Mucosa of stomach (tissue), 1 donor: ENCODE data around the gene CH25H.

Experiments used
- H3K27me3 ChIP-seq: one replicate; pipeline ENCODE4 v1.7.0; 2013; ENCODE audit warnings: mild to moderate bottlenecking, low read length; ENCODE audit not compliant: control insufficient read depth, insufficient read depth
- H3K36me3 ChIP-seq: one replicate; pipeline ENCODE4 v1.7.0; 2013; ENCODE audit warnings: low read length; ENCODE audit not compliant: control insufficient read depth, insufficient read depth
- H3K4me1 ChIP-seq: one replicate; pipeline ENCODE4 v1.7.0; 2013; ENCODE audit warnings: mild to moderate bottlenecking, low read length; ENCODE audit not compliant: control insufficient read depth, insufficient read depth
- H3K4me3 ChIP-seq: one replicate; pipeline ENCODE4 v1.7.0; 2013; ENCODE audit warnings: low read length
- H3K9ac ChIP-seq: one replicate; pipeline ENCODE4 v1.7.0; 2013; ENCODE audit warnings: mild to moderate bottlenecking, low read length, moderate library complexity
- H3K9me3 ChIP-seq: one replicate; pipeline ENCODE4 v1.7.0; 2013; ENCODE audit warnings: mild to moderate bottlenecking, low read length, moderate library complexity; ENCODE audit not compliant: control insufficient read depth
- donor health status: Pancreatic carcinoma.

CH25H gene

GRCh38 chr10:89226891-89227290, 19.8 kb upstream of the CH25H start:
- Histone ChIP-seq H3K36me3 (no peaks in the 10 kb centered on the region), H3K4me1 (peaks cover 7% of the 10 kb centered on the region), H3K9me3 (no peaks in the 10 kb centered on the region), H3K9ac (no peak overlapping the region), H3K4me3 (no peak overlapping the region), H3K27me3 (no peaks in the 10 kb centered on the region)

DNA sequence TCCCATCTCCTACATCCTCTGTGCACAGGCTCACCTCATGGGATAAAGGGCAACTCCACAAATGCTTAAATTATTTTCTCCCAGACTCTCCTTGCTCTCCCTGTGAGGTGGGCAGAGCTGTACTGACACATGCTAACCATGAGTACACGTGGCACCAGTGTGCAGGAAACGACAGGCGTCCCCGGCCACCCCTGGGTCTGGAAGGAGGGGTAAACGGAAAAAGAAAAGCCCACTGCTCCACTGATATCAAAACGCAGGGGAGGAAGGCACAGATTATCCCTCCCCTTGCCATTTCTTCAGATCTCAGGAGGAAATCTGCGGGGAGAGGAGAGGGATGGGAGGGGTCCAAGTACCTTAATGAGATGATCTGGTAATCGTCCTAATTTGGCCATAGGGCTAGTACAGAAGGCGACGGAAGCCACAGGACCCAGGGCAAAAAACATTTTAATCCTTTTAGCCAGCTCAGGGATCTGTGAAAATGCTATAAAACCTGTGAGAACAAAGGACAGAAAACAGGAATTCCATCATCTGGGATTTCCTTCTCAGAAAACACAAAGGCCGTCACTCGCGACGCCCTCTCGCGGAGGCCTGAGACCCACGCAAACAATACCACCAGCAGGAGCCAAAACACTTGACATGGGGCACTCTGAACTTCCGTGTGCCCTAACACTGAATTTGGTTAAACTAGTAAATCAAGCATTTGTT, 17.8 kb upstream of the CH25H start:
- Histone ChIP-seq H3K36me3 (no peaks in the 10 kb centered on the region), H3K9ac (no peak overlapping the region)

DNA sequence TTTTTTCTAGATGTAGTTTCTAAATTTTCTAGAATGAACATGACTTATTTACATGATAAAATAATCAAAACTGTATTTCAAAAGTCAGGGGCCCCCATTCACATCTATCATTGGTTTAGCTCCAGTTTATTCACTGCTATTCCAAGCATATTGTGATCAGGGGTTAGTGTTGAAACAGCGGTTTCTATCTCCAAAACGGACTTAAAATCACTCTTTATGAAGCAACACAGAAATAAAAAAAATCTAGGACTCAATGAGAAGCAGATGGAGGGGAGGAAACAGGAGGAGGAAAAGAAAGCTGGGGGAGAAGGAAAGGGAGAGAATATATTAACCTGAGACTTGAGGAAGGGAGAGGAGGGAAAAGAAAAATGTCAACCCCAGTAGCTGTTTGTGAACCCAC, 14.8 kb upstream of the CH25H start:
- H3K27me3 ChIP-seq = no peaks in the 10 kb centered on the region
- peaks cover 12% of the 10 kb centered on the region for H3K4me1 ChIP-seq
- no peak overlapping the region for H3K9ac ChIP-seq
- no peak overlapping the region for H3K4me3 ChIP-seq
- H3K36me3 ChIP-seq = no peaks in the 10 kb centered on the region
- no peaks in the 10 kb centered on the region for H3K9me3 ChIP-seq

More for the DNA sequence above, 17.8 kb upstream of the CH25H start:
- no peaks in the 10 kb centered on the region for H3K9me3 ChIP-seq
- no peak overlapping the region for H3K4me3 ChIP-seq
- peaks cover 7% of the 10 kb centered on the region for H3K4me1 ChIP-seq
- H3K27me3 ChIP-seq = no peaks in the 10 kb centered on the region

DNA sequence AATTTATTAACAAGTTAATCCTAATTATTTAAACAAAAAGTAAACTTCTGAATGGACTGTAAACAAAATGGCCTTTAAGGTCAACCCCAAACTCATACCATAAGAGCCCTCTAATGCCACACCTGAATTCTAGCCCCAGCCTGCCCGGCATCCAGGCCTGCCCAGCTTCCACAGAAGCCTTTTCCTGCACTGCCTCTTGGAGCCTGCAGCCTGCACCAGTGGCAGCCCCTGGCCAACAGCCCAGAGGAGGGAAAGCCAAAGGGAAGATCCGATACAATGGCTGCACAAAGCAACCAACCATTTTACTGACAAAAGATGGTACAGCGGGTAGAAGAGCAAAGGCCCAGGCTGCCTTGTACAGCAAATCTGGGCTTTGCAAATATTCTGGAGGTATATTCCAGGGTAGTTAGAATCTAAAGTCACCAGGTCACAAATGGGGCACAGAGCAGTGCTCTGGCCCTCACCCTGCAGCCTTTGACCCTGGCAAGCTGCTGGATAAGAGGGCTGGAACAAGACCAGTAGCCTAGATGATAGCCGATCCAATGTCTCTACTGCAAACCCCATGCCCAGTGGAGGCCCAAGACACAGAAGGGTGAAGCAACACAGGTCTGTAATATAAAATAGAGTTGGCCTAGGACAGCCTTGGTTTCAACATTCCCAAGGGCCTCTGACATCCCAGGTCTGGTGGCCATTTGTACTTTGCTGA, 12.5 kb upstream of the CH25H start:
- no peak overlapping the region for H3K9ac ChIP-seq
- H3K4me1 ChIP-seq = peaks cover 5% of the 10 kb centered on the region
- no peaks in the 10 kb centered on the region for H3K9me3 ChIP-seq
- H3K36me3 ChIP-seq = no peaks in the 10 kb centered on the region
- H3K27me3 ChIP-seq = no peaks in the 10 kb centered on the region
- H3K4me3 ChIP-seq = no peak overlapping the region

GRCh38 chr10:89217057-89217990, 10.2 kb upstream of the CH25H start:
- H3K27me3 ChIP-seq = no peaks in the 10 kb centered on the region
- peaks cover 5% of the 10 kb centered on the region for H3K4me1 ChIP-seq
- H3K9ac ChIP-seq = no peak overlapping the region
- H3K9me3 ChIP-seq = no peaks in the 10 kb centered on the region
- H3K4me3 ChIP-seq = no peak overlapping the region
- H3K36me3 ChIP-seq = no peaks in the 10 kb centered on the region

- Histone ChIP-seq H3K36me3 (no peaks in the 10 kb centered on the region), H3K9me3 (no peaks in the 10 kb centered on the region), H3K4me3 (no peak overlapping the region), H3K9ac (no peak overlapping the region), H3K4me1 (peaks cover 5% of the 10 kb centered on the region), H3K27me3 (peaks cover 1% of the 10 kb centered on the region)
Measured at GRCh38 chr10:89216056-89216455, 8.9 kb upstream of the CH25H start.

DNA sequence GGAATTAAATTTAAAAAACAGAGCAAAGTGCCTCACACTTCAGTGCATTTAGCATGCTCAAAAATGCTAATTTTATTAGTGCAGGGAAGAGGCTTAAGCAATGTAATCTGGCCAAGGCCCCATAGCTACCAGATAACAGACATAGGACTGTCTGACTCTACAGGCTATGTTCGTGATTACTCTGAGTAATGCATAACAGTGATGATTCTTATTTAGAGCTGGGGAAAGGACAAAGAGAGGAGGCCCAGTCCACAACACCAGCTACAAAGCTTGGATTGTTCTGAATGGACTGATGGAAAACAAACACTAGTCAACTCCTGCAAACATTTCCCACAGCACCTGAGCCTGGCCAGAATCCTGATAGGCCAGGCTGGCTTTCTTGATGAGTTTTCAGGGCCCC, 8.4 kb upstream of the CH25H start:
- Histone ChIP-seq H3K27me3 (peaks cover 7% of the 10 kb centered on the region), H3K36me3 (no peaks in the 10 kb centered on the region), H3K9me3 (no peaks in the 10 kb centered on the region), H3K9ac (no peak overlapping the region), H3K4me1 (peaks cover 5% of the 10 kb centered on the region), H3K4me3 (no peak overlapping the region)

- peaks cover 5% of the 10 kb centered on the region for H3K4me1 ChIP-seq
- H3K4me3 ChIP-seq = no peak overlapping the region
- peaks cover 15% of the 10 kb centered on the region for H3K27me3 ChIP-seq
- H3K9me3 ChIP-seq = no peaks in the 10 kb centered on the region
- H3K9ac ChIP-seq = no peak overlapping the region
- no peaks in the 10 kb centered on the region for H3K36me3 ChIP-seq
Measured at GRCh38 chr10:89214566-89215165, 7.5 kb upstream of the CH25H start.

- no peak overlapping the region for H3K9ac ChIP-seq
- H3K27me3 ChIP-seq = peaks cover 26% of the 10 kb centered on the region
- no peaks in the 10 kb centered on the region for H3K9me3 ChIP-seq
- peaks cover 8% of the 10 kb centered on the region for H3K4me1 ChIP-seq
- no peak overlapping the region for H3K4me3 ChIP-seq
- no peaks in the 10 kb centered on the region for H3K36me3 ChIP-seq
Measured at GRCh38 chr10:89213191-89213808, 6.2 kb upstream of the CH25H start.

DNA sequence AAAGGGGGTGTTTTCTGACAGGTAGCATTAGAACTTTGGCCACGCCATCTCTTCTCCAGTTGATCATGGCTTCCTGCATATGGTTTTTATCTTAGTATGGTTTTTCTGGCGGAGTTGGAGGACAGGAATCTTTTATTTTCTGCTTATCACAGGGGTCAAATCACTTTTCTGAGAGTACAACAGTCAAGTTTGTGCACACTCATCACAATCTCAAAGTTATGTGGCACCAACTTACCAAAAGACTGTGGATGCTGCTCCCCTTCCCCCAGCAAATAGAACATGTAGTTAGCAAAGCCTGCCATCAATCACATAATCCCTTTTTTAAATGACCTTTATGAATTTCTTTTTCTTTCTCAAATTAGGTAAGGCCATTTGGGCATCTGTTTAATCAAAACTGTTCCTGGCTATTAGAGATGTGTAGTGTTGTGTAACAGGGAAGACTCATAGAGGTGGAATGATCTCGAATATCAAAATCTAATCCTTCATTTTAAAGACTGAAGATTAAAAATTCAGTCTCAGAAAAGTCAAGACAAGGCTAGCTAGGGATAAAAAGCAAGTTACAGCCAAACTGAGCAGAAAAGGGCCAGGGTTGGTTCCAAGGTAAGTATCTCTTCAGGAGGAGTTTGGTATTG, 3.8 kb upstream of the CH25H start:
- Histone ChIP-seq H3K4me3 (no peak overlapping the region), H3K9ac (no peak overlapping the region), H3K36me3 (no peaks in the 10 kb centered on the region), H3K9me3 (no peaks in the 10 kb centered on the region), H3K27me3 (peaks cover 50% of the 10 kb centered on the region), H3K4me1 (peaks cover 21% of the 10 kb centered on the region)

DNA sequence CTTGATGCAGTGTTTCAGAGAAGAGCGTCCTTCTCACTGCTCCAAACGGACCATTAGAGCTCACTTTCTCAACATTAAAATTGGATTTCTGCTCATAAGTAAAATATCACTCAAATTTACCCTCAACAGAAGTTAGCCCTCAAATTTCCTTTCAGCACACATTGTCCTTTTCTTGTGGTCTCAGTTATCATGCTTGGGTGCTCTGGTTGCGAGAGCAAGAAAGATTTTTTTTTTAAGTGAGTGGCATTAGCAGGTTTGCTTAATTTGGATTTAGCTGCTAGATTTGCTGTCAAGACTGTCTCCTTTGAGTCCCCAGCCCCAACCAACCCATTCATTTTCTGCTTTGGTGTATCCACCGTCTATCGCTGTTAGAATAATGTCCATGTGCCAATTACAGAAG, 2.6 kb upstream of the CH25H start:
- Histone ChIP-seq H3K9ac (no peak overlapping the region), H3K4me3 (no peak overlapping the region), H3K9me3 (no peaks in the 10 kb centered on the region), H3K36me3 (no peaks in the 10 kb centered on the region), H3K27me3 (peaks cover 62% of the 10 kb centered on the region), H3K4me1 (peaks cover 21% of the 10 kb centered on the region)
